ENCODE data around the gene CPA2.

The CPA2 gene

DNA sequence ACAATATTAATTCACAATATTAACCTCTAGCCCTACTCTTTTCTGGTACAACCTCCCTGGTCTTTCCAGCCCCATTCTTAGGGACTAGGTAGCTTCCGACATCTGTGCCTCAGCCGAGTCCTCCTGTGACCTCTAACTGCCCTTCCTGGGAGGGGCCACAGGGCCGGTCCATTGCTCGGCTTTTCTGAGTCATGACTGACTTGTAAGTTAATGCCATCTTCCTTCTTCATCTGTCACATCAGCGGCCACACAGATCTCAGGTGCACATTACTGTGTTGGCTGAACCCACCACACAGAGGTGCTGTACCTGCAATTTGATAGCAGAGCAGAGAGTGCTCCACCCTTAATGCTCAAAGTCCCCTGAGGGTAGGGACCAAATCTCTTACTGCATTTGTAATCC is 22.2 kb downstream of the CPA2 start:
- no peaks in the 10 kb centered on the region for H3K27me3 Mint-ChIP-seq
- H3K27ac Mint-ChIP-seq = no peak overlapping the region
- H3K36me3 Mint-ChIP-seq = peaks cover 3% of the 10 kb centered on the region
- no peaks in the 10 kb centered on the region for H3K4me1 Mint-ChIP-seq (ENCODE audit: low read depth)
- H3K4me3 Mint-ChIP-seq = no peak overlapping the region
- H3K9me3 Mint-ChIP-seq (ENCODE audit: low read depth) = no peaks in the 10 kb centered on the region

DNA sequence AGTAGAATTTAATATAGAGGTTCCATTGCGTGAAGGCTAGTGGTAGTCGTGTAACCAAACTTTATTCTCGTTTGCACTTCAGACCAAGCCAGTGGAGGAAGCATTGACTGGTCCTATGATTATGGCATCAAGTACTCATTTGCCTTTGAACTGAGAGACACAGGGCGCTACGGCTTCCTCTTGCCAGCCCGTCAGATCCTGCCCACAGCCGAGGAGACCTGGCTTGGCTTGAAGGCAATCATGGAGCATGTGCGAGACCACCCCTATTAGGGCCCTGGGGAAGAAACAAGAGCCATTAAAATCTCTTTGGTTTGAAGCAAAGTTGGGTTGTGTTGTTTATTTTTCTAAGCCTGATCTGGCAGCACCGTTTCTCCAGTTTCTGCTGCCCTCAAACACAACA is 22.8 kb downstream of the CPA2 start:
- no peaks in the 10 kb centered on the region for H3K9me3 Mint-ChIP-seq (ENCODE audit: low read depth)
- no peaks in the 10 kb centered on the region for H3K36me3 Mint-ChIP-seq
- H3K27me3 Mint-ChIP-seq = no peaks in the 10 kb centered on the region
- no peaks in the 10 kb centered on the region for H3K4me1 Mint-ChIP-seq (ENCODE audit: low read depth)
- no peak overlapping the region for H3K4me3 Mint-ChIP-seq
- H3K27ac Mint-ChIP-seq = no peak overlapping the region

DNA sequence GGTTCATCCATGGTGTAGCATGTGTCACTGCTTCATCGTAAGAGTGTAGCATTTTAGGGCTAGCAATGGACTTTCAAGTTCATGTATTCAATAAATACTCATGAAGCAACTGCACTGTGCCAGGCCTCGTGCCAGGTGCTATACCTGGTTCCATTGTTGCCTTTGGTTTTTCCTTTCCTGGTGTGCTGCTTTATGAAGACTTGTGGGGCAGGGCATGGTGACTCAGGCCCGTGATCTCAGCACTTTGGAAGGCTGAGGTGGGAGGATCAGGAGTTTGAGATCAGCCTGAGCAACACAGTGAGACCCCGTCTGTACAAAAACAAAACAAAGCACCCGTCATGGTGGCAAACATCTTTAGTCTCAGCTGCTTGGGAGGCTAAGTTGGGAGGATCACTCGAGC is 24.1 kb downstream of the CPA2 start:
- Mint-ChIP-seq H3K27ac (no peak overlapping the region), H3K36me3 (no peaks in the 10 kb centered on the region), H3K9me3 (ENCODE audit: low read depth) (no peaks in the 10 kb centered on the region), H3K4me3 (no peak overlapping the region), H3K4me1 (ENCODE audit: low read depth) (no peaks in the 10 kb centered on the region), H3K27me3 (no peaks in the 10 kb centered on the region)

DNA sequence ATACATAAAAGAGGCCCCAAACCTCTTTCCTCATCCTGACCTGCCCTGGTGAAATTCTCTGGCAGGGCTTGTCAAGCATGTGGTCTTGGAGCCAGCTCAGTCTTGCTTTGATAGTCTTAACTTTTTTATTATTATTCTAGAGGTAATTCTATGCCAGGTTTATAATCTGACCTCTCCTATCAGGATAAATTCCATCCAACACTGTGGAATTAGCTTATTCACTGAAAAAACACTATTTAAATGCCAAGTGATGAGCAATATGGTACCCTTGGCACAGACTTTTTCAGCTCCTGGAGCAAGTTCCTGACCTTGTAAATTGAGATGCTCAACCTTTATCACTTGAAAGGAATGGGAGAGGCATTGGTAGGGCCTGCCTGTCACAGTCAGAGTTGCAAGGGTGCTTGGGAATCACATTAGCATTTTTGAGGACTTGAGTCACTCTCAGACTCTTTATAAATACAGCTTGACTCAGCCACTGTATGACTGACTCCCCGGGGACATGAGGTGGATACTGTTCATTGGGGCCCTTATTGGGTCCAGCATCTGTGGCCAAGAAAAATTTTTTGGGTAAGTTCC is 26.1 kb downstream of the CPA2 start, which contains the start of gene CPA4:
CPA4 (plus strand) TSS at position 480 of the 576 bp plus-strand sequence; CDS start at position 500, 20 bp downstream.
- no peaks in the 10 kb centered on the region for H3K4me1 Mint-ChIP-seq (ENCODE audit: low read depth)
- no peaks in the 10 kb centered on the region for H3K27me3 Mint-ChIP-seq
- no peak within 1 kb of the TSS for H3K4me3 Mint-ChIP-seq
- no peaks in the 10 kb centered on the region for H3K36me3 Mint-ChIP-seq
- H3K27ac Mint-ChIP-seq = no peak within 1 kb of the TSS
- H3K9me3 Mint-ChIP-seq (ENCODE audit: low read depth) = no peaks in the 10 kb centered on the region

DNA sequence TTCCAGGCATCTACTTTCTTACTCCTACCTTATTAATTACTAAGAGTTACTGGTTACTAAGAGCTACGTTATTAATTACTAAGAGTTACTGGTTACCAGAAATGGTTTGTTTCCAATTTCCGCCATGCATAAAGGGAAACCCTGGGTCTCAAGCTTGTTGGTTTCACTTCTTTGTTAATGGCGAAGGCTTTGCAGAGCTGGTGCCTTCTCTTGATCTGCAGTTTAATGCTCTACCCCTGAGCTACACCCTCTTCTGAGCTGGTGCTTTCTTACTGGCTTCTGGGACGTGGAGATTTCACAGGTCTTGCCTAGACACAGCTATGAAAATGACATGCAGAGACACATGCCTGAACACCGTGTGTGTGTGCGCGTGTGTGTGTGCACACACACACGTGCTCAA is 26.9 kb downstream of the CPA2 start:
- Mint-ChIP-seq H3K36me3 (no peaks in the 10 kb centered on the region), H3K4me1 (ENCODE audit: low read depth) (no peaks in the 10 kb centered on the region), H3K27me3 (no peaks in the 10 kb centered on the region), H3K9me3 (ENCODE audit: low read depth) (no peaks in the 10 kb centered on the region), H3K27ac (no peak overlapping the region), H3K4me3 (no peak overlapping the region)

DNA sequence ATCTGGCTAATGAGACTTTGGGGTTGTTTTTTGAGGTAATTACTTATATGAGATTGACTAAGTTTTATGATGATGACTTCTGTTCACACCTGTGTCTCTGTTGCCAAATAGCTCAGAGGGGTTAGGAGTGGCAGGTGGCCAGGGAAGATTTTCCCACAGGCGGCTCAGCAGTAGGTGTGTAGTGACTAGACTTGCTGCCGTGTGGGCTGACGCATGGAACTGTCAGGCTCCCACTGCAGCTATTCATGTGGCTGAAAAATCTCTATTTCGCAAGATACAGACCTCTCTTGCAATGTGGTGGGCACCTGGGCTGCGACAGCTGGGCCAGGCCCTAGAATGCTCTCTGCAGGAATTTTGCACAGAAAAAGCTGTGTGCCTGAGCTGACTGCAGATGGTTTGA is 27.7 kb downstream of the CPA2 start:
- H3K9me3 Mint-ChIP-seq (ENCODE audit: low read depth) = no peaks in the 10 kb centered on the region
- H3K27ac Mint-ChIP-seq = no peak overlapping the region
- H3K36me3 Mint-ChIP-seq = no peaks in the 10 kb centered on the region
- H3K27me3 Mint-ChIP-seq = no peaks in the 10 kb centered on the region
- no peak overlapping the region for H3K4me3 Mint-ChIP-seq
- H3K4me1 Mint-ChIP-seq (ENCODE audit: low read depth) = no peaks in the 10 kb centered on the region

DNA sequence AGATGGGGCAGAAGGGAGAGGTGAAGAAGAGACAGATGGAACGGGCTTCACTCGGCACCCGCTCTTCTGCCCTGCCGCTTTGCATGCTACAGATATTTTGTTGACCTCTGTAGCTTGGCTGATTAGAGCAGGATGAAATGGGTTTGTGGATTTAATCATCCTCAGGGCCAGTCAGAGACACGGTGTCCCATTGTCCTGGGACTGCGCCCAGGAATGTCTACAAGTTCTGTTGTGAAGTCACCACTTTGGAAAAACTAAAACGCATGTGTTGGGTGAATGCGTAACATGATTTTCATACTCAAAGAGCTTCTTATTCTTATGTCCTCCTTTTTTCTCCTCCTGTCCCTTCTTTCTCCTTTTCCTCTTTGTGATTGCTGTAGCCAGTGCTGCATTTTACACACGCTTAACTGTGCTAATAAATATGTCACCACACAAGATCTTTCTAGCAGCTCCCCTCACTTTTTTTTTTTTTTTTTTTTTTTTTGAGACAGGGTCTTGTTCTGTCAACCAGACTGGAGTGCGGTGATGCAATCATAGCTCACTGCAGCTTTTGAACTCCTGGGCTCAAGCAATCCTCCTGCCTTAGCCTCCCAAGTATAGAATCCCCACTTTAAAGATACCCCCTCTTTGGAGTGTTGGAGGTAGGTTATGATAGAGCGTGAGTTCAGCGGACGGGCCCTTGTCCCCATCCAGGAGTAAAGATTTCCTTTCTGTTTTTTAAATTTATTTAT is 29.7 kb downstream of the CPA2 start:
- Mint-ChIP-seq H3K27ac (no peak overlapping the region), H3K9me3 (ENCODE audit: low read depth) (no peaks in the 10 kb centered on the region), H3K4me1 (ENCODE audit: low read depth) (no peaks in the 10 kb centered on the region)

DNA sequence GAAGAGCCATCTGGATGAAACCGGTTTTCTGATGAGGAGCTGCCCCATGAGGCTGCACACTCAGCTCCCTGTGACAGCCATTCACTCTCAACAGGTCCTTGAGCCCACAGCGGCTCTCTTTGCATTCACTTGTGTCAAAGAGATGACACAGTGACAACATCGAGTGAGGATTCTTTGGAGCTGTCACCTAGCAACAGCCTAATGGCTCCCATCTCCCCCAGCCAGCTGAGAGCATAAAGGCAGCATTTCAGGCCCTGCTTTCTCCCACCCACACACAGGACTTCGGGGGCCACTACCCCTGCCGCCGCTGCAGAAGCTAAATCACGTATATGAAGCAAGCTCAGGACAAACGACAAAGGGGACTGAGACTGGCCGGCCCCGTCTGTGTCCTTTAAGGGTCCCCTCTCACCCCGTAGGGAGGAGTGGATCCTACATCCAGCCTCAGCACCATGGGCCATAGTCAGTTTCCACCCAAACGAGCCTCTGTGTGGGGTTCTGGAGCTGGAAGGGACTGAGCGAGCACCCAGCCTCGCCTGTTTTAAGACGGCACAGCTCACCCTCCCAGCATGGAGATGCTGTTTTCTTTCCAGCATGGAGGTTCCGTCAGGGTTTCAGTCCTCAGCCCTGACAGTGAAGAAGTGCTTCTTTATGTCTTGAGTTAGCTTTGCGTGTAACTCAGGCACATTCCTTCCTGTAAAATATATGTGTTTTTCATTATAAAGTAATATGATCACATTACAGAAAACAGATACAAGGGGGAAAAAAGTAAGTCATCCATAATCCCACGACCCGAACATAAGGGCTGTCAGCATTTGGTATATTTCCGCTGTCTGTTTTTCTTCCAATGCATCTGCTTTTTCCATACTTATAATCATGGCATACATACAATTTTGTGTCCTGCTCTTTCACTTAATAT is 31.2 kb downstream of the CPA2 start:
- no peak overlapping the region for H3K4me3 Mint-ChIP-seq
- no peaks in the 10 kb centered on the region for H3K9me3 Mint-ChIP-seq (ENCODE audit: low read depth)
- H3K27me3 Mint-ChIP-seq = no peaks in the 10 kb centered on the region
- no peaks in the 10 kb centered on the region for H3K4me1 Mint-ChIP-seq (ENCODE audit: low read depth)
- H3K36me3 Mint-ChIP-seq = no peaks in the 10 kb centered on the region
- no peak overlapping the region for H3K27ac Mint-ChIP-seq

More for the DNA sequence above, 29.7 kb downstream of the CPA2 start:
- H3K4me3 Mint-ChIP-seq = no peak overlapping the region
- H3K36me3 Mint-ChIP-seq = no peaks in the 10 kb centered on the region
- no peaks in the 10 kb centered on the region for H3K27me3 Mint-ChIP-seq

DNA sequence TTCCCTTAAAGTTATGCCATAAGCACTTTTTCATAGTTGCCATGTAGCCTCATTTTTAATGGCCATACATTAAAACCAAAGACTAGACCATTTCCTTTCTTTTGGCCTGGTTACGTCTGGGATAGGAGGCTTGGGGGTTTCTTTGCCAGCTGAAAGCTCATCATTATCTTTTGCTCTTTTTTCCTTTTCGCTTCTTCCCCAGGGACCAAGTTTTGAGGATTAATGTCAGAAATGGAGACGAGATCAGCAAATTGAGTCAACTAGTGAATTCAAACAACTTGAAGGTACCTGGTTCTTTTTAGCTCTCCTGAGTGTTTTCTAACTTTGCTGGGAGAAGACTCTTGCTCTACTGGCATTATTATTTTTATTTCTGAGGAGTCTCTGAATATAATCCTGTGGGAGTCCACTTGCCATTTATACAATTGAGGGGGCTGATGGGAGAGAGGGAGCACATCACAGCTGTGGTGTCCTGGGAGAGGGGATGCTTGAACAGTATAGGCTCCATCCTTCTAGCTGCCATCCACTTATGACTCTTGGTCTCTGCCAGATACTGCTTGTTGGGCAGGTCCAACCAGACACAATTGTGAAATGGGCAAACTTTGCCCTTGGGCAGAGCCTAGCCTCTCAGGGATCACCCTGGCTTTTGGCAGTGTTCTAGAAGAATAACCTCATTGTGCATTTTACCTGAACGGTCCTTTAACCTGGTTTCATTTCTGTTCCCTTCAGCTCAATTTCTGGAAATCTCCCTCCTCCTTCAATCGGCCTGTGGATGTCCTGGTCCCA is 32.1 kb downstream of the CPA2 start:
- Mint-ChIP-seq H3K36me3 (no peaks in the 10 kb centered on the region), H3K9me3 (ENCODE audit: low read depth) (no peaks in the 10 kb centered on the region), H3K27me3 (no peaks in the 10 kb centered on the region), H3K27ac (no peak overlapping the region), H3K4me3 (no peak overlapping the region), H3K4me1 (ENCODE audit: low read depth) (peaks cover 1% of the 10 kb centered on the region)

DNA sequence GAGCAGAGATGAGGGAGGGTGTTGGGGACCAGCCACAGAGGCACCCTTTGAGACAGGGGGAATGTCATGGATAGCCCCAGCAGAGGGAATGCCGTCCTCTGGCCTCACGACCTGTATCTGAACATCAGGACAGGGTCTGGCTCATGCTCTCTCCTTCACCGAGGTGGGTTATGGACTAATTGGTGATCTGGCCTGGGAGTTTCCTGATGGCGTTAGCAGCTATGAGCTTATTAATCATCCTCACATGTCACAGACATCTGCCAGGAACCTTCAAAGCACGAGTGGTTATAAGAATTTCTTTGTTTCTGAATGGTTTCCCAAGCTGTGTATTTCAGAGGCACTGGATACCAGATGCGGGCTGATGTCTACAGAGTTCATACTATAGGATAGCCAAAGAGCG is 33.2 kb downstream of the CPA2 start:
- Mint-ChIP-seq H3K9me3 (ENCODE audit: low read depth) (no peaks in the 10 kb centered on the region), H3K4me1 (ENCODE audit: low read depth) (peaks cover 1% of the 10 kb centered on the region), H3K4me3 (no peak overlapping the region), H3K27ac (no peak overlapping the region), H3K36me3 (no peaks in the 10 kb centered on the region), H3K27me3 (no peaks in the 10 kb centered on the region)

DNA sequence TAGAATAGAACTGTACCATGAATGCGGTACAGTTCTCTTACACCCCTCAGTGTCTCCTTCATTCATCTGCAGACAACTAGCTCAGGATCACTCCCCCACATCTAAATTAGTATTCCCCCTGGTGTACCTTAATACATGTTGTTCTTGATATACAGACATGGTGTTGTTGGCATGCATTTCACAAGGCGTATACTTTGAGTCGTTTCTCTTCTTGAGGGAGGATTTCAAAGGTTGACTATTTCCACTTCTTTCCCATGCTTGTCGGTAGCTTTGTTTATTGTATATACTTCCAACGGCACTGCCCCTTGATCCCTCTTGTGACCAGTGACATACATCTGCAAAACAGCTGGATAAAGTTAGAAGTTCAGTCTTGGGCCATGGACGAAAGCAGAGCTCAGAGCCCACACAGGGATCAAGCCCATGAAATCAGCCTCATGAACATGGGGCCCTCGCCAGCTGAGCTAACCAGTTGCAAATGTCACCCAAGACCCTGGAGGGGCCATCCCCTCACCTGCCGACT is 34.9 kb downstream of the CPA2 start:
- H3K4me3 Mint-ChIP-seq = no peak overlapping the region
- no peak overlapping the region for H3K27ac Mint-ChIP-seq
- no peaks in the 10 kb centered on the region for H3K36me3 Mint-ChIP-seq
- H3K4me1 Mint-ChIP-seq (ENCODE audit: low read depth) = peaks cover 1% of the 10 kb centered on the region
- H3K27me3 Mint-ChIP-seq = no peaks in the 10 kb centered on the region
- H3K9me3 Mint-ChIP-seq (ENCODE audit: low read depth) = no peaks in the 10 kb centered on the region

DNA sequence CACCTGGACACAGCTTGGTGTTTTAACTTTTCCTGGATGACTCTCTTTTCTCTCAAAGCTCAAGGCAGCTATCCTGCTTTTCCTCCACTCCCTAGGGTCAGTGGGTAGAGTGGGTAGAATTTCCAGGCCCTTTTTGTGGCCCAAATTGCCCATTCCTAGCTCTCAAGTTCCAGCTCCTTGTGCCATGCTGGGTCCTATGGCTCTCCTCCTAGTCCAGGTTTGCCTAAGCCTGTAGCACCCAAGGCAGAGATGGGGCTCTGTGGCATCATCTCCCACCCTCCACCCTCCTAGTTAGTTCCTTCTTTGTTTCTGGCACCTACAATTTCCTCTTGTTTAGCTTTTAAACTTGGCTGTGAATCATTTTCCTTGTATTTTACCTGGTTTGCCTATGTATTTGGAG is 36.0 kb downstream of the CPA2 start:
- H3K9me3 Mint-ChIP-seq (ENCODE audit: low read depth) = no peaks in the 10 kb centered on the region
- H3K36me3 Mint-ChIP-seq = no peaks in the 10 kb centered on the region
- no peak overlapping the region for H3K27ac Mint-ChIP-seq
- peaks cover 1% of the 10 kb centered on the region for H3K4me1 Mint-ChIP-seq (ENCODE audit: low read depth)
- H3K4me3 Mint-ChIP-seq = no peak overlapping the region
- no peaks in the 10 kb centered on the region for H3K27me3 Mint-ChIP-seq

DNA sequence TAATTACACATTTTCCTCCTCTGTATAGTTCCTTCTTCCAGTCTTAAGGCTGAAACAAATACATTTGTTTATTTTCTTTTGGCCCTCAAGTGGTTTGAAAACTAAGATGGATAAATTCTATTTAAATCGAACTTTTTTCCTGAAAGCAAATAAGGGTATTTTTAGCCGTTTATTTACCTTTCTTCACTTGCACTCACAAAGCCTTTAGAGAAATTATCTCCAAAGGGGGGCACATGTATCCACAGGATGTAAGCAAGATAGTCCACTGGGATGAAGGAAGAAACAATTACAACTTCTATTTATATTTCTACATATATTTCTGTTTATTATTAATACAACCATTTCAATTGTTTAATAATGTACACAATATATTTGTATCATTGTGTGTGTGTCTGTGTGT is 36.5 kb downstream of the CPA2 start:
- Mint-ChIP-seq H3K9me3 (ENCODE audit: low read depth) (no peaks in the 10 kb centered on the region), H3K27me3 (no peaks in the 10 kb centered on the region), H3K4me3 (no peak overlapping the region), H3K36me3 (no peaks in the 10 kb centered on the region), H3K4me1 (ENCODE audit: low read depth) (peaks cover 1% of the 10 kb centered on the region), H3K27ac (no peak overlapping the region)

DNA sequence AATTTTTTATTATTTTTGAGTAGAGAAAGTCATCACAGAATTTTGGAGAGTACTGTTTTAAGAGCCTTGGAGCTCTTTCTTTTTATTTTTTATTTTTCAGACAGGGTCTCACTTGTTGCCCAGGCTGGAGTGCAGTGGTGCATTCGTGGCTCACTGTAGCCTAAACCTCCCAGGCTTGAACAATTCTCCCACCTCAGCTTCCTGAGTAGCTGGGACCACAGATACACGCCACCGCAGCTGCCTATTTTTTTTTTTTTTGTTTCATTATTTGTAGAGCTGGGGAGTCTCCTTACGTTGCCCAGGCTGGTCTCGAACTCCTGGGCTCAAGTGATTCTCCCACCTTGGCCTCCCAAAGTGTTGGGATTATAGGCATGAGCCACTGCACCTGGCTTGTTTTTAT is 36.9 kb downstream of the CPA2 start:
- no peak overlapping the region for H3K27ac Mint-ChIP-seq
- no peaks in the 10 kb centered on the region for H3K36me3 Mint-ChIP-seq
- no peak overlapping the region for H3K4me3 Mint-ChIP-seq
- peaks cover 1% of the 10 kb centered on the region for H3K4me1 Mint-ChIP-seq (ENCODE audit: low read depth)
- H3K9me3 Mint-ChIP-seq (ENCODE audit: low read depth) = no peaks in the 10 kb centered on the region
- no peaks in the 10 kb centered on the region for H3K27me3 Mint-ChIP-seq
